ENCODE measurements around the gene AFG1L.

The AFG1L gene

GRCh38 chr6:108419934-108420609 is 125.2 kb downstream of the AFG1L start:
- Histone ChIP-seq H3K36me3 (no peaks in the 10 kb centered on the region), H3K27ac (no peak overlapping the region), H3K9me3 (no peaks in the 10 kb centered on the region), H3K4me3 (ENCODE audit: low read depth in 1 of 2, low read length in 1 of 2) (no peak overlapping the region), H3K27me3 (no peaks in the 10 kb centered on the region), H3K4me1 (ENCODE audit: control insufficient read depth in 1 of 2, insufficient read depth in 1 of 2, low read depth in 1 of 2, low read length in 1 of 2) (no peaks in the 10 kb centered on the region)
- no peak for TF ChIP-seq CTCF (IDR thresholded peaks at IDR 0.05)

- H3K27me3 ChIP-seq, result no peaks in the 10 kb centered on the region
- H3K4me3 ChIP-seq (ENCODE audit: low read depth in 1 of 2, low read length in 1 of 2), result no peak overlapping the region
- H3K9me3 ChIP-seq, result no peaks in the 10 kb centered on the region
- H3K27ac ChIP-seq, result no peak overlapping the region
- no peak for TF ChIP-seq CTCF (IDR thresholded peaks at IDR 0.05)
- H3K36me3 ChIP-seq, result no peaks in the 10 kb centered on the region
- H3K4me1 ChIP-seq (ENCODE audit: control insufficient read depth in 1 of 2, insufficient read depth in 1 of 2, low read depth in 1 of 2, low read length in 1 of 2), result peaks cover 0 to 6% of the 10 kb centered on the region in 2 experiments
Measured at GRCh38 chr6:108421366-108421765, 126.5 kb downstream of the AFG1L start.

- no peaks in the 10 kb centered on the region for H3K36me3 ChIP-seq
- no peak overlapping the region for H3K27ac ChIP-seq
- no peaks in the 10 kb centered on the region for H3K27me3 ChIP-seq
- no peaks in the 10 kb centered on the region for H3K9me3 ChIP-seq
- H3K4me1 ChIP-seq (ENCODE audit: control insufficient read depth in 1 of 2, insufficient read depth in 1 of 2, low read depth in 1 of 2, low read length in 1 of 2), result peaks cover 0 to 9% of the 10 kb centered on the region in 2 experiments
- no peak overlapping the region for H3K4me3 ChIP-seq (ENCODE audit: low read depth in 1 of 2, low read length in 1 of 2)
- TF ChIP-seq CTCF (IDR thresholded peaks at IDR 0.05), result no peak
Measured at GRCh38 chr6:108423982-108424705, 129.3 kb downstream of the AFG1L start.

GRCh38 chr6:108425428-108425827 is 130.6 kb downstream of the AFG1L start:
- Histone ChIP-seq H3K9me3 (no peaks in the 10 kb centered on the region), H3K36me3 (no peaks in the 10 kb centered on the region), H3K4me1 (ENCODE audit: control insufficient read depth in 1 of 2, insufficient read depth in 1 of 2, low read depth in 1 of 2, low read length in 1 of 2) (peaks cover 0 to 9% of the 10 kb centered on the region in 2 experiments), H3K4me3 (ENCODE audit: low read depth in 1 of 2, low read length in 1 of 2) (no peak overlapping the region), H3K27me3 (no peaks in the 10 kb centered on the region), H3K27ac (no peak overlapping the region)
- no peak for TF ChIP-seq CTCF (IDR thresholded peaks at IDR 0.05)

- Histone ChIP-seq H3K4me3 (ENCODE audit: low read depth in 1 of 2, low read length in 1 of 2) (no peak overlapping the region), H3K4me1 (ENCODE audit: control insufficient read depth in 1 of 2, insufficient read depth in 1 of 2, low read depth in 1 of 2, low read length in 1 of 2) (no peaks in the 10 kb centered on the region), H3K27ac (no peak overlapping the region), H3K27me3 (no peaks in the 10 kb centered on the region), H3K9me3 (no peaks in the 10 kb centered on the region), H3K36me3 (no peaks in the 10 kb centered on the region)
- no peak for TF ChIP-seq CTCF (IDR thresholded peaks at IDR 0.05)
Measured at GRCh38 chr6:108432143-108432542, 137.3 kb downstream of the AFG1L start.
